CD4-positive, alpha-beta memory T cell (primary cell): Measurements from ENCODE around the gene SERPINE1. TPM values are rescaled to one million over a fixed set of nuclear protein-coding genes. Genes with fewer than 3 reads are reported as not detected.

Experiments
- CTCF ChIA-PET: fragments of 350-600 bp; sonication (Branson Sonifier 250); formaldehyde crosslinking; loops from one replicate; lab custom pipeline; 2021; ENCODE audit warnings: inconsistent platforms; ENCODE audit not compliant: partially characterized antibody; lab: Charles Lee
- POLR2A ChIA-PET: fragments of 350-600 bp; sonication (Branson Sonifier 250); formaldehyde crosslinking; loops from one replicate; lab custom pipeline; 2021; ENCODE audit not compliant: partially characterized antibody; lab: Charles Lee
- DNase-seq, 5 donors: peaks; one replicate each; pipeline versions ENCODE4 v3.0.0 to v3.0.0-alpha.2; 2020 to 2022; ENCODE audit warnings: mixed read lengths in 1 of 5
- H3K27ac ChIP-seq: one replicate; pipeline ENCODE4 v1.7.0; 2013; ENCODE audit warnings: low read depth, low read length
- H3K27me3 ChIP-seq: 2 replicates; pipeline ENCODE4 v1.7.0; 2013; ENCODE audit warnings: mild to moderate bottlenecking, low read length, moderate library complexity; ENCODE audit not compliant: insufficient read depth
- H3K36me3 ChIP-seq: 2 replicates; pipeline ENCODE4 v1.7.0; 2013; ENCODE audit warnings: mild to moderate bottlenecking, low read length, moderate library complexity; ENCODE audit not compliant: insufficient read depth
- H3K4me1 ChIP-seq: 2 replicates; pipeline ENCODE4 v1.7.0; 2013; ENCODE audit warnings: mild to moderate bottlenecking, low read length, moderate library complexity; ENCODE audit not compliant: insufficient read depth
- H3K4me3 ChIP-seq, 2 donors: one replicate each; pipeline ENCODE4 v1.7.0; 2013; ENCODE audit warnings: low read length in 2 of 2, mild to moderate bottlenecking in 1 of 2
- H3K9me3 ChIP-seq, 2 donors: one replicate each; pipeline ENCODE4 v1.7.0; 2013; ENCODE audit warnings: low read length in 2 of 2, control low read depth in 1 of 2; ENCODE audit not compliant: control insufficient read depth in 1 of 2
- H3K27ac Mint-ChIP-seq, 7 donors: one replicate each; pipeline ENCODE4 v1.8.0; 2020 to 2021; ENCODE audit warnings: mixed read lengths in 7 of 7, mild to moderate bottlenecking in 6 of 7, inconsistent platforms in 3 of 7, moderate library complexity in 3 of 7
- H3K27me3 Mint-ChIP-seq, 2 donors: one replicate each; pipeline ENCODE4 v1.8.0; 2020 to 2021; ENCODE audit warnings: mixed read lengths in 2 of 2
- H3K36me3 Mint-ChIP-seq, 2 donors: one replicate each; pipeline ENCODE4 v1.8.0; 2020 to 2021; ENCODE audit warnings: mixed read lengths in 2 of 2, inconsistent platforms in 1 of 2, mild to moderate bottlenecking in 1 of 2
- H3K4me1 Mint-ChIP-seq, 4 donors: one replicate each; pipeline ENCODE4 v1.8.0; 2020 to 2021; ENCODE audit warnings: mixed read lengths in 4 of 4, mild to moderate bottlenecking in 1 of 4
- H3K4me3 Mint-ChIP-seq, 8 donors: one replicate each; pipeline ENCODE4 v1.8.0; 2020 to 2021; ENCODE audit warnings: mixed read lengths in 8 of 8, mild to moderate bottlenecking in 7 of 8, moderate library complexity in 6 of 8, inconsistent platforms in 3 of 8
- H3K9me3 Mint-ChIP-seq, 8 donors: one replicate each; pipeline ENCODE4 v1.8.0; 2020 to 2021; ENCODE audit warnings: mixed read lengths in 8 of 8, mild to moderate bottlenecking in 5 of 8, inconsistent platforms in 3 of 8, moderate library complexity in 1 of 8
- intact Hi-C: fragments of 100-400 bp; cut with micrococcal nuclease; formaldehyde crosslinking; loops from one replicate; pipeline ENCODE4 v1.15.1; 2023
- polyA plus RNA-seq, 2 donors: library from polyadenylated mRNA; unstranded; fragments of 300-500 nt; fragmentation: Illumina TruSeq; gene quantifications; one replicate each; pipeline ENCODE4 v1.2.3, GENCODE V29; 2021
- total RNA-seq, 2 experiments: library from RNA; stranded (reverse); gene quantifications; one replicate each; pipeline ENCODE4 v1.2.3, GENCODE V29; 2021

The SERPINE1 gene
- total and polyA plus RNA-seq, 4 experiments from 2014 or later: 0.11 to 0.20 TPM; not detected in 2

DNA sequence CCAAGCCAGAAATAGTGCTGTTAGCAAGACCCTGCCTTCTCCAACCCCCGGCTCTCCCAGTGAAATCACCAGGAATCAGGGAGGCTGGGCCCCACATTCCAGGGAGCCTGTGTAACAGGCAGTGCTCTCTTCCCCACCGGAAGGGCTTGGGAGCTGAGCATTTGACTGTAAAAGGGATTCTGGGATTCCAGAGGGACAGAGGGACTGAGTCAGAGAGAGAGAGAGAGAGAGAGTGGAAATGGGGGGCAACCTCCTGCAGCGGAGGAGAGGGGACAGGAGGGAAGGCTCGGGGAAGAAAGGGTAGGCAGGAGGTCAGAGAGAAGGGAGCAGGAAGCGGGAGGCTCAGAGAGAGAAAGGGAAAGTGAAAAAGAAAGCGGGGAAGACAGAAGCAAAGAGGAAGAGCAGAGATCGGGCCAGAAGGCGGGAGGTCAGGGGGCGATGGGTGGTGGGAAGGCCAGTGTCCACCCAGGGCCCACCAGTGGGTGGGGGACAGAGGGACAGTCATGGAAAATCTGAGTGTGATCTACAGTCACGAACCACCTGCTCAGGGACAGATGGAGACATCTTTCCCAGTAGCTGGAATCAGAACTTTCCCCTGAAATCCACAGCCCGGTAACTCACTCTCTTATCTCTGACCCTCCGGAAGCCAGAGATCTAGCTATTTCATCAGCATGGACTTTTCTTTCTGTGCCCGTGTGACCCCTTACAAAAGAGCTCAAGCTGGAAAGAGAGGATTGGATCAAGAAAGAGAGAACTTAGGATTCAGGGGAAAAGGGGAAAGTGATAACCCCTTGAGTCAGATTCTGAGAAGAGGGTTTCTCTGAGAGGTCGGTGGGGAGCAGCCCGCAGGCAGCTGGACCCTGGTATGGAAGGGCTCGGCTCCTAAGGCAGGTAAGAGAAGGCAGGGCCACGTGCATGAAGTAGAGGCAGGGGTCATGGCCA lies 4.6 kb upstream of the SERPINE1 start:
- no peak overlapping the region for H3K27ac Mint-ChIP-seq
- Histone ChIP-seq H3K27ac (no peak overlapping the region), H3K36me3 (no peaks in the 10 kb centered on the region), H3K27me3 (peaks cover 4% of the 10 kb centered on the region), H3K4me3 (no peak overlapping the region), H3K9me3 (no peaks in the 10 kb centered on the region), H3K4me1 (peaks cover 21% of the 10 kb centered on the region)
- peaks cover 16 to 44% (median 27%) of the 10 kb centered on the region in 4 donors for H3K4me1 Mint-ChIP-seq
- DNase-seq: no peak
- ChIA-PET POLR2A (no interaction called here), CTCF (interaction anchor here (9.1 kb wide), 1 partner anchor 21 kb away, joined by 69 read pairs; no protein-coding TSS in a partner anchor)
- peak overlapping the region in 5 of 8 donors; percentile 15 to 49 (median 31) for H3K4me3 Mint-ChIP-seq
- no peaks in the 10 kb centered on the region for H3K9me3 Mint-ChIP-seq
- intact Hi-C loops: no loop called here
- H3K36me3 Mint-ChIP-seq: no peaks in the 10 kb centered on the region
- peaks cover 47 to 64% of the 10 kb centered on the region in 2 donors for H3K27me3 Mint-ChIP-seq

DNA sequence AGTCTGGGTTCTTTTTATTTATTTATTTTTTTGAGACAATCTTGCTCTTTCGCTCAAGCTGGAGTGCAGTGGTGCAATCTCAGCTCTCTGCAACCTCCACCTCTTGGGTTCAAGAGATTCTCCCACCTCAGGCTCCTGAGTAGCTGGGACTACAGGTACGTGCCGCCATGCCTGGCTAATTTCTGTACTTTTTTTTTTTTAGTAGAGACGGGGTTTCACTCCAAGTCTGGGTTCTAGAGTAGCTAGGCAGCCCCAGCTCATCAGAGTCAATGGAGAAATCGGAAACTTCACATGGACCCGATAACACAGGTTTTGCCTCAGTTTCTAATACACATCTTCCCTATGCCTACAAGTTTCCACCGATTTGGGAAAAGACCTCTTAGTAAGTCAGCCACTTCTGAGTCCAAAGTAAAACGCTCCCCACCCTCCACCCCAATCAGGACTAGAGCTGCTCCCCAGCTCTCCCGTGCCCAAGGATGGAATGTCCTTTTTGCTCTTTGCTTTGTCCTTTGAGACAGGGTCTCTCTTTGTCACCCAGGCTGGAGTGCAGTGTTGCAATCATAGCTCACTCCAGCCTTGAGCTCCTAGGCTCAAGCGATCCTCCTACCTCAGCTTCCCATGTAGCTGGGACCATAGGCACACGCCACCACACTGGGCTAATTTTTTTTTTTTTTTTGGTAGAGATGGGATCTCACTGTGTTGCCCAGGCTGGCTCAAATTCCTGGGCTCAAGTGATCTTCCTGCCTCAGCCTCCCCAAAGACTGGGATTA lies 3.8 kb upstream of the SERPINE1 start:
- intact Hi-C loops: no loop called here
- Histone ChIP-seq H3K4me3 (no peak overlapping the region), H3K9me3 (no peaks in the 10 kb centered on the region), H3K27ac (no peak overlapping the region), H3K36me3 (no peaks in the 10 kb centered on the region), H3K27me3 (peaks cover 4% of the 10 kb centered on the region), H3K4me1 (peaks cover 22% of the 10 kb centered on the region)
- Mint-ChIP-seq H3K27me3 (peaks cover 51 to 61% of the 10 kb centered on the region in 2 donors), H3K27ac (peak overlapping the region in 1 of 7 donors; percentile 34), H3K36me3 (no peaks in the 10 kb centered on the region), H3K9me3 (peaks cover 0 to 2% (median 0%) of the 10 kb centered on the region in 8 donors), H3K4me3 (no peak overlapping the region), H3K4me1 (peaks cover 17 to 48% (median 29%) of the 10 kb centered on the region in 4 donors)
- POLR2A ChIA-PET: no interaction called here
- CTCF ChIA-PET: interaction anchor here (1.3 to 9.1 kb wide), 3 partner anchors 20 to 159 kb away, joined by 3 to 69 read pairs (median 4); no protein-coding TSS in a partner anchor
- DNase-seq: no peak

DNA sequence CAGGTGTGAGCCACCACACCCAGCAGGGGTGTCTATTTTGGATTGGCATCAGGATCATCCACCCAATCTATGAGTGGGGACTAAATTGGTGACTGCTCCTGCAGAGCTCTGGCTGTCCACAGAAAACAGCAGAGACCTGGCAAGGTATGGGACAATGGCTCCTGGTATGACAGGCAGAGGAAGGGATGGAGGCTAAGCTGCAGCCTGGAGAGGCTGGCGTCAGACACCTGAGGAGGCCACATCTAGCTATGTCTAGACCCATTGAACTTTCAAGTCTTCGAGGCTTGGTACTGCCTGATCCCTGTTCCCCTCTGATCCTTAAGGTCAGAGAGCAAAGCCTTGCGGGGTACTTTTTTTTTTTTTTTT lies 3.2 kb upstream of the SERPINE1 start:
- ChIA-PET POLR2A (no interaction called here), CTCF (interaction anchor here (1.3 to 9.1 kb wide), 3 partner anchors 19 to 159 kb away, joined by 3 to 69 read pairs (median 4); no protein-coding TSS in a partner anchor)
- no peaks in the 10 kb centered on the region for H3K36me3 Mint-ChIP-seq
- Histone ChIP-seq H3K27me3 (peaks cover 4% of the 10 kb centered on the region), H3K36me3 (no peaks in the 10 kb centered on the region), H3K4me3 (no peak overlapping the region), H3K9me3 (no peaks in the 10 kb centered on the region), H3K27ac (no peak overlapping the region), H3K4me1 (peaks cover 22% of the 10 kb centered on the region)
- intact Hi-C loops: no loop called here
- H3K4me1 Mint-ChIP-seq: peaks cover 17 to 48% (median 29%) of the 10 kb centered on the region in 4 donors
- no peak overlapping the region for H3K27ac Mint-ChIP-seq
- no peak overlapping the region for H3K4me3 Mint-ChIP-seq
- peaks cover 0 to 2% (median 0%) of the 10 kb centered on the region in 8 donors for H3K9me3 Mint-ChIP-seq
- DNase-seq: no peak
- peaks cover 52 to 59% of the 10 kb centered on the region in 2 donors for H3K27me3 Mint-ChIP-seq

DNA sequence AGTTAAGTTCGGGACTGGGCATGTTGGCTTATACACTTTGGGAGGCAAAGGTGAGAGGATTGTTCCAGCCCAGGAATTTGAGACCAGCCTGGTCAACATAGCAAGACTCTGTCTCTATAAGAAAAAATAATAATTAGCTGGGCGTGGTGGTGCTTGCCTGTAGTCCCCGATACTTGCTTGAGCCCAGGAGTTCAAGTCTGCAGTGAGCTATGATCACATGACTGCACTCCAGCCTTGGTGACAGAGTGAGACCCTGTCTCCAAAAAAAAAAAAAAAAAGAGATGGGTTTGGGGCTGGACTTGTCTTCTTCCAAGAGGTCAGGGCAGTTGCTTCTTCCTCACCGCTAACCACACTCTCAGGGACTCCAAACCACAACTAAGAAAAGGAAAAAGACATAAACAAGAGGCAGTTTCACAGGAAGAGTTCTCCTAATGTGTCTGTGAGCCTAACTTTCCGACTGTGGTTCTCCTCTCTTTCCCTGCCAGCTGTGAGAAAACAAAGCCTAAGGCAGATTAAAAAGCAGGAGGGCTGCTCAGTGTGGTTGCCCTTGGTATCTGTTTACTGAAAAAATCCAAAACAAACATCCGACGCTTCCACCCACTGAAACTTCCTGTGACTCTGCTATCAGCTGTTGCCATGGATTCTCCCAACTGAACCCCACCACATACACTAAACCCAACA lies 2.4 kb upstream of the SERPINE1 start:
- CTCF ChIA-PET: interaction anchor here (1.5 to 9.1 kb wide), 2 partner anchors 19 to 68 kb away, joined by 4 to 69 read pairs; no protein-coding TSS in a partner anchor
- H3K9me3 Mint-ChIP-seq: peaks cover 0 to 2% (median 0%) of the 10 kb centered on the region in 8 donors
- Histone ChIP-seq H3K27me3 (peaks cover 4% of the 10 kb centered on the region), H3K4me1 (peaks cover 22% of the 10 kb centered on the region), H3K4me3 (no peak overlapping the region), H3K9me3 (no peaks in the 10 kb centered on the region), H3K36me3 (no peaks in the 10 kb centered on the region), H3K27ac (no peak overlapping the region)
- intact Hi-C loops: no loop called here
- no peak for DNase-seq
- POLR2A ChIA-PET: interaction anchor here (0.6 to 0.8 kb wide), 2 partner anchors 20 to 28 kb away, joined by 3 to 4 read pairs; no protein-coding TSS in a partner anchor
- peaks cover 50 to 56% of the 10 kb centered on the region in 2 donors for H3K27me3 Mint-ChIP-seq
- H3K4me3 Mint-ChIP-seq: peak overlapping the region in 1 of 8 donors; percentile 38
- peak overlapping the region in 1 of 7 donors; percentile 22 for H3K27ac Mint-ChIP-seq
- H3K4me1 Mint-ChIP-seq: peaks cover 17 to 48% (median 29%) of the 10 kb centered on the region in 4 donors
- H3K36me3 Mint-ChIP-seq: no peaks in the 10 kb centered on the region

DNA sequence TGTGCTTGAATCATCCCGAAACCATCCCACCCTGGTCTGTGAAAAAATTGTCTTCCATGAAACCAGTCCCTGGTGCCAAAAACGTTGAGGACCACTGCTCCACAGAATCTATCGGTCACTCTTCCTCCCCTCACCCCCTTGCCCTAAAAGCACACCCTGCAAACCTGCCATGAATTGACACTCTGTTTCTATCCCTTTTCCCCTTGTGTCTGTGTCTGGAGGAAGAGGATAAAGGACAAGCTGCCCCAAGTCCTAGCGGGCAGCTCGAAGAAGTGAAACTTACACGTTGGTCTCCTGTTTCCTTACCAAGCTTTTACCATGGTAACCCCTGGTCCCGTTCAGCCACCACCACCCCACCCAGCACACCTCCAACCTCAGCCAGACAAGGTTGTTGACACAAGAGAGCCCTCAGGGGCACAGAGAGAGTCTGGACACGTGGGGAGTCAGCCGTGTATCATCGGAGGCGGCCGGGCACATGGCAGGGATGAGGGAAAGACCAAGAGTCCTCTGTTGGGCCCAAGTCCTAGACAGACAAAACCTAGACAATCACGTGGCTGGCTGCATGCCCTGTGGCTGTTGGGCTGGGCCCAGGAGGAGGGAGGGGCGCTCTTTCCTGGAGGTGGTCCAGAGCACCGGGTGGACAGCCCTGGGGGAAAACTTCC lies 784 bp upstream of the SERPINE1 start:
- H3K4me1 ChIP-seq: peaks cover 22% of the 10 kb centered on the region
- no peaks in the 10 kb centered on the region for H3K36me3 Mint-ChIP-seq
- peak in 1 of 5 donors; percentile 50 for DNase-seq
- intact Hi-C loops: no loop called here
- peaks cover 17 to 47% (median 29%) of the 10 kb centered on the region in 4 donors for H3K4me1 Mint-ChIP-seq
- peaks cover 0 to 2% (median 0%) of the 10 kb centered on the region in 8 donors for H3K9me3 Mint-ChIP-seq
- H3K4me3 ChIP-seq: no peak overlapping the region
- H3K4me3 Mint-ChIP-seq: peak overlapping the region in 4 of 8 donors; percentile 27 to 83 (median 74)
- ChIA-PET CTCF (interaction anchor here (0.9 to 9.1 kb wide), 5 partner anchors 9 to 160 kb away, joined by 3 to 69 read pairs (median 5); no protein-coding TSS in a partner anchor), POLR2A (no interaction called here)
- H3K27me3 Mint-ChIP-seq: peaks cover 44 to 49% of the 10 kb centered on the region in 2 donors
- H3K27ac ChIP-seq: no peak overlapping the region
- H3K9me3 ChIP-seq: no peaks in the 10 kb centered on the region
- H3K27ac Mint-ChIP-seq: peak overlapping the region in 2 of 7 donors; percentile 57 to 68
- H3K27me3 ChIP-seq: peaks cover 4% of the 10 kb centered on the region
- H3K36me3 ChIP-seq: no peaks in the 10 kb centered on the region

DNA sequence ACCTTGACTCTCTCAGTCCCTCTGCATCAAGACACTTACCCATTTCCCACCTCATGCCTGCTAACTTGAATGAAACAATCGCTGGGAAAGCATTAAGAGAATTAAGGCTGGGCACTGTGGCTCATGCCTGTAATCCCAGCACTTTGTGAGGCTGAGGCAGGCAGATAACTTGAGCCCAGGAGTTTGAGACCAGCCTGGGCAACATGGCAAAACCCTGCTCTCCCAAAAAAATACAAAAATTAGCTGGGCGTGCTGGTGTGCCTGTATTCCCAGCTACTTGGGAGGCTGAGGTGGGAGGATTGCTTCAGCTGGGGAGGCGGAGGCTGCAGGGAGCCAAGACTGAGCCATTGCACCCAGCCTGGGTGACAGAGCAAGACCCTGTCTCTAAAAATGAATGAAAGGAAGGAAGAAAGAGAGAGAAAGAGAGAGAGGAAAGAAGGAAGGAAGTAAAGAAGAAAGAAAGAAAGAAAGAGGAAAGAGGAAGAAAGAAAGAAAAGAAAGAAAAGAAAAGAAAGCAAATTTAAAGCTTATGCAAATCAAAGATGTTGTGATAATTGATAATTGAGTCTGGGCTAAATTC lies 646 bp downstream of the SERPINE1 start:
- Histone ChIP-seq H3K27me3 (peaks cover 4% of the 10 kb centered on the region), H3K9me3 (no peaks in the 10 kb centered on the region), H3K36me3 (no peaks in the 10 kb centered on the region), H3K4me3 (no peak overlapping the region), H3K4me1 (peaks cover 22% of the 10 kb centered on the region), H3K27ac (no peak overlapping the region)
- ChIA-PET CTCF (interaction anchor here (2.9 to 9.1 kb wide), 2 partner anchors 9 to 16 kb away, joined by 10 to 69 read pairs; no protein-coding TSS in a partner anchor), POLR2A (no interaction called here)
- no peaks in the 10 kb centered on the region for H3K36me3 Mint-ChIP-seq
- H3K27ac Mint-ChIP-seq: peak overlapping the region in 3 of 7 donors; percentile 64 to 77 (median 75)
- no peak for DNase-seq
- intact Hi-C loops: no loop called here
- peak overlapping the region in 5 of 8 donors; percentile 71 to 83 (median 77) for H3K4me3 Mint-ChIP-seq
- peaks cover 0 to 2% (median 0%) of the 10 kb centered on the region in 8 donors for H3K9me3 Mint-ChIP-seq
- H3K27me3 Mint-ChIP-seq: peaks cover 32 to 44% of the 10 kb centered on the region in 2 donors
- H3K4me1 Mint-ChIP-seq: peaks cover 12 to 36% (median 24%) of the 10 kb centered on the region in 4 donors
